SK-N-SH (cell line): ENCODE measurements around the gene SNX8. TPM values are rescaled to one million over a fixed set of nuclear protein-coding genes. Genes with fewer than 3 reads are reported as not detected.

Experiments used
- CTCF ChIA-PET: fragments of 300-600, 350-600 bp; formaldehyde crosslinking; extraction: SDS; loops from one replicate; lab custom pipeline; 2021; lab: Yijun Ruan, JAX
- POLR2A ChIA-PET: fragments of 350-600 bp; sonication (Branson Sonifier 250); formaldehyde crosslinking; extraction: SDS; loops from one replicate; lab custom pipeline; 2020; ENCODE audit warnings: antibody characterized with exemption, inconsistent platforms; lab: Yijun Ruan, JAX
- DNase-seq: peaks from one replicate; pipeline ENCODE4 v3.0.0; 2012
- H2AFZ ChIP-seq: fragments of 200-600 bp; sonication (generic); 2 replicates; pipeline ENCODE4 v1.8.1; 2016; ENCODE audit warnings: antibody characterized with exemption, mild to moderate bottlenecking, low read depth
- H3F3A ChIP-seq: fragments of 200-600 bp; sonication (generic); replicated peaks from 2 replicates; pipeline ENCODE3; 2016; ENCODE audit warnings: antibody characterized with exemption, mild to moderate bottlenecking; ENCODE audit not compliant: insufficient read depth
- H3K27ac ChIP-seq, 2 experiments: fragments of 200-500 bp in 1 of 2; fragments of 200-600 bp in 1 of 2; sonication (Bioruptor generic) in 1 of 2; sonication (generic), shearing (Covaris generic) in 1 of 2; 2 replicates each; pipeline versions ENCODE4 v1.5.1 to v1.6.1; 2014 to 2016; ENCODE audit warnings: low read depth in 2 of 2, inconsistent platforms in 1 of 2, low read length in 1 of 2, mild to moderate bottlenecking in 1 of 2, mixed read lengths in 1 of 2
- H3K27me3 ChIP-seq: fragments of 200-600 bp; sonication (generic), shearing (Covaris generic); 2 replicates; pipeline ENCODE4 v1.6.1; 2016; ENCODE audit warnings: mixed run types; ENCODE audit not compliant: insufficient read depth
- H3K36me3 ChIP-seq, 2 experiments: fragments of 200-500 bp in 1 of 2; fragments of 200-600 bp in 1 of 2; sonication (Bioruptor generic) in 1 of 2; sonication (generic) in 1 of 2; replicated peaks in 1 of 2; 2 replicates each; pipeline versions ENCODE3 to v1.5.1; 2014 to 2016; ENCODE audit warnings: low read length in 1 of 2, mild to moderate bottlenecking in 1 of 2; ENCODE audit not compliant: insufficient read depth in 2 of 2, control insufficient read depth in 1 of 2
- H3K4me1 ChIP-seq, 2 experiments: fragments of 200-500 bp in 1 of 2; fragments of 200-600 bp in 1 of 2; sonication (Bioruptor generic) in 1 of 2; sonication (generic), shearing (Covaris generic) in 1 of 2; 2 replicates each; pipeline versions ENCODE4 v1.5.1 to v1.6.1; 2014 to 2016; ENCODE audit warnings: low read depth in 1 of 2, low read length in 1 of 2, mixed run types in 1 of 2; ENCODE audit not compliant: insufficient read depth in 2 of 2, control insufficient read depth in 1 of 2
- H3K4me2 ChIP-seq: fragments of 200-600 bp; sonication (generic), shearing (Covaris generic); 2 replicates; pipeline ENCODE4 v1.6.1; 2017; ENCODE audit warnings: mixed run types
- H3K4me3 ChIP-seq, 2 experiments: fragments of 200-500 bp in 1 of 2; fragments of 200-600 bp in 1 of 2; sonication (Bioruptor generic) in 1 of 2; sonication (generic), shearing (Covaris generic) in 1 of 2; 2 replicates each; pipeline versions ENCODE4 v1.5.1 to v1.8.1; 2014 to 2016; ENCODE audit warnings: low read depth in 2 of 2, inconsistent platforms in 1 of 2, low read length in 1 of 2, mild to moderate bottlenecking in 1 of 2, mixed read lengths in 1 of 2, moderate library complexity in 1 of 2
- H3K79me2 ChIP-seq: fragments of 200-600 bp; sonication (generic); 2 replicates; pipeline ENCODE4 v1.8.1; 2017; ENCODE audit warnings: mild to moderate bottlenecking; ENCODE audit not compliant: insufficient read depth
- H3K9ac ChIP-seq: fragments of 200-600 bp; sonication (generic); 2 replicates; pipeline ENCODE4 v1.6.1; 2017; ENCODE audit warnings: mixed run types
- H3K9me2 ChIP-seq: fragments of 200-600 bp; sonication (generic); 2 replicates; pipeline ENCODE4 v1.6.1; 2017; ENCODE audit warnings: mixed run types
- H3K9me3 ChIP-seq: fragments of 200-600 bp; sonication (generic); 2 replicates; pipeline ENCODE4 v1.6.1; 2017; ENCODE audit warnings: mixed run types, mild to moderate bottlenecking, moderate library complexity
- H4K20me1 ChIP-seq: fragments of 200-600 bp; sonication (generic); 2 replicates; pipeline ENCODE4 v1.6.1; 2017; ENCODE audit warnings: mild to moderate bottlenecking, mixed run types; ENCODE audit not compliant: insufficient read depth
- CHD2 ChIP-seq: fragments of 150-350 bp; IDR thresholded peaks from 2 replicates; pipeline ENCODE4 v1.6.1; 2018; ENCODE audit warnings: low read length; ENCODE audit not compliant: partially characterized antibody
- ELF1 ChIP-seq: IDR thresholded peaks from 2 replicates; pipeline ENCODE4 v1.4.0; 2012
- EP300 ChIP-seq, 2 experiments: IDR thresholded peaks; 2 replicates each; pipeline versions ENCODE4 v1.4.0 to v1.6.1; 2012; ENCODE audit warnings: borderline replicate concordance in 1 of 2, low read depth in 1 of 2, low read length in 1 of 2
- FOSL2 ChIP-seq: IDR thresholded peaks from 2 replicates; pipeline ENCODE4 v1.4.0; 2012; ENCODE audit warnings: low read depth, mild to moderate bottlenecking, moderate library complexity, borderline replicate concordance
- FOXJ3 ChIP-seq: sonication (generic); formaldehyde crosslinking; IDR thresholded peaks from 2 replicates; pipeline ENCODE4 v1.5.1; 2020; ENCODE audit warnings: mild to moderate bottlenecking, missing genetic modification reagents
- GABPA ChIP-seq: IDR thresholded peaks from 2 replicates; pipeline ENCODE4 v1.4.0; 2012; ENCODE audit warnings: low read depth, mild to moderate bottlenecking
- GATA2 ChIP-seq: sonication (generic); formaldehyde crosslinking; IDR thresholded peaks from 2 replicates; pipeline ENCODE4 v1.5.0; 2020; ENCODE audit warnings: mild to moderate bottlenecking, missing genetic modification reagents
- MAX ChIP-seq: IDR thresholded peaks from 2 replicates; pipeline ENCODE4 v1.4.0; 2012; ENCODE audit warnings: low read depth
- POLR2AphosphoS5 ChIP-seq: IDR thresholded peaks from 2 replicates; pipeline ENCODE4 v1.6.1; 2012; ENCODE audit warnings: low read depth, low read length
- RAD21 ChIP-seq: IDR thresholded peaks from 2 replicates; pipeline ENCODE4 v1.6.1; 2012; ENCODE audit warnings: mild to moderate bottlenecking, low read length
- RCOR1 ChIP-seq: fragments of 150-350 bp; IDR thresholded peaks from 2 replicates; pipeline ENCODE4 v1.6.1; 2017; ENCODE audit warnings: antibody characterized with exemption, low read length
- RFX5 ChIP-seq: IDR thresholded peaks from 2 replicates; pipeline ENCODE4 v1.6.1; 2012; ENCODE audit warnings: mild to moderate bottlenecking, improper control_type of control experiment, low read length
- SIN3A ChIP-seq: IDR thresholded peaks from 2 replicates; pipeline ENCODE4 v1.6.1; 2012; ENCODE audit warnings: low read depth, mild to moderate bottlenecking, low read length, moderate library complexity, borderline replicate concordance
- TAF1 ChIP-seq: IDR thresholded peaks from 2 replicates; pipeline ENCODE4 v1.6.1; 2012; ENCODE audit warnings: low read depth, mild to moderate bottlenecking, low read length, moderate library complexity, borderline replicate concordance
- TEAD4 ChIP-seq: IDR thresholded peaks from 2 replicates; pipeline ENCODE4 v1.4.0; 2012; ENCODE audit warnings: mild to moderate bottlenecking, borderline replicate concordance; ENCODE audit not compliant: insufficient read depth
- USF1 ChIP-seq: IDR thresholded peaks from 2 replicates; pipeline ENCODE4 v1.4.0; 2012; ENCODE audit warnings: low read depth, borderline replicate concordance
- USF2 ChIP-seq: fragments of 150-350 bp; IDR thresholded peaks from 2 replicates; pipeline ENCODE4 v1.6.1; 2017; ENCODE audit warnings: antibody characterized with exemption, low read length, low read depth, borderline replicate concordance
- YY1 ChIP-seq: IDR thresholded peaks from 2 replicates; pipeline ENCODE4 v1.4.0; 2012; ENCODE audit warnings: low read depth, mild to moderate bottlenecking
- WGBS: methylation state at CpG from one replicate; pipeline ENCODE4 v1.1.6; 2017; ENCODE audit warnings: low lambda C conversion rate; 5-methylcytosine and 5-hydroxymethylcytosine counted together
- polyA plus RNA-seq, 3 experiments: library from polyadenylated mRNA; depleted of rRNA; stranded (reverse); fragments of >200 nt; gene quantifications; 2 replicates each; pipeline ENCODE4 v1.2.3, GENCODE V29; 2012
- TF ChIP-seq, protein P1 (sequence below): IDR thresholded peaks from 2 replicates; pipeline ENCODE4 v1.6.1; 2012; ENCODE audit warnings: mild to moderate bottlenecking, low read depth, low read length, moderate library complexity

The SNX8 gene
- polyA plus RNA-seq, 1 of the 3 experiments (the other 2 are of a cell fraction) = 20.6 TPM

DNA sequence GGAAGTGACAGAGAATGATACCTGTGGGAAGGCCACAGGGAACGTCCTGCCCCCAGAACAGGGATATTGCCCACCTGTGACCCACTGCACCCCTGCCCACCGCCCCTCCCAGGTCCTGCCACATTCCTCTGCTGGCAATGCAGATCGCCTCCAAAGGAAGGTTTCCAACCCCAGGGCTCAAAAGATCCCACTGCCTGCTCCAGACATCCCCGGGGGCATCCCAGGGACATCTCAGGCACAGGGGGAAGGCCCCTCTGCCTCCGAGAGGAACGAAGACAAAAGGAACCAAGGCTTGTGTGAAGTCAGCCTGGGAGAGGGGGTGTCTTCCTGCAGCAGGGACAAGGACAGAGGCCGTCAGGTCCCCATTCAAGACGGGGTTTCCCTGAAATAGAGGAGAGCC is 43.7 kb downstream of the SNX8 start:
- no peaks in the 10 kb centered on the region for H3K9me2 ChIP-seq
- no peak overlapping the region for H3K4me3 ChIP-seq
- H3K4me2 ChIP-seq = no peak overlapping the region
- H3K9me3 ChIP-seq = no peaks in the 10 kb centered on the region
- peaks cover 0 to 14% of the 10 kb centered on the region in 2 experiments; a peak in 1 of 4 replicates for H3K4me1 ChIP-seq
- DNase-seq = no peak
- H3K27me3 ChIP-seq = no peaks in the 10 kb centered on the region
- POLR2A ChIA-PET = no interaction called here
- no peaks in the 10 kb centered on the region for H3F3A ChIP-seq
- H3K27ac ChIP-seq = no peak overlapping the region; a peak in 1 of 4 replicates
- CTCF ChIA-PET = interaction anchor here (0.7 to 1.1 kb wide), 2 partner anchors 10 to 181 kb away, joined by 3 to 4 read pairs; no protein-coding TSS in a partner anchor
- H3K9ac ChIP-seq = no peak overlapping the region
- no peaks in the 10 kb centered on the region for H4K20me1 ChIP-seq
- peaks cover 6 to 8% of the 10 kb centered on the region in 2 experiments for H3K36me3 ChIP-seq
- H3K79me2 ChIP-seq = no peaks in the 10 kb centered on the region
- H2AFZ ChIP-seq = no peak overlapping the region
- WGBS = 94% methylated on average over 7 of the region's 8 CpGs
- TF ChIP-seq RCOR1 (no peak), GABPA (no peak)

- 87% methylated on average over 6 of the region's 10 CpGs for WGBS
- no peaks in the 10 kb centered on the region for H3K27me3 ChIP-seq
- no peaks in the 10 kb centered on the region for H3K9me2 ChIP-seq
- H3K27ac ChIP-seq = peak overlapping the region in 1 of 2 experiments; percentile 74; a peak in 2 of 4 replicates
- H4K20me1 ChIP-seq = no peaks in the 10 kb centered on the region
- ChIA-PET POLR2A (no interaction called here), CTCF (interaction anchor here (0.7 to 1.3 kb wide), 3 partner anchors 9 to 606 kb away, joined by 3 to 5 read pairs (median 4); no protein-coding TSS in a partner anchor)
- peaks cover 6 to 8% of the 10 kb centered on the region in 2 experiments for H3K36me3 ChIP-seq
- no peak overlapping the region for H2AFZ ChIP-seq
- no peak for DNase-seq
- H3F3A ChIP-seq = no peaks in the 10 kb centered on the region
- no peaks in the 10 kb centered on the region for H3K9me3 ChIP-seq
- H3K9ac ChIP-seq = no peak overlapping the region
- peaks cover 0 to 14% of the 10 kb centered on the region in 2 experiments; a peak in 1 of 4 replicates for H3K4me1 ChIP-seq
- no peak overlapping the region for H3K4me2 ChIP-seq
- TF ChIP-seq RFX5 (no peak), RAD21 (no peak), EP300 (IDR thresholded peaks at IDR 0.05; ENCODE audit: borderline replicate concordance in 1 of 2, low read depth in 1 of 2, low read length in 1 of 2) (no peak), TEAD4 (no peak), SIN3A (no peak), USF2 (no peak), TAF1 (no peak), POLR2AphosphoS5 (no peak), GATA2 (CRISPR knock-in tag) (no peak), FOSL2 (no peak), MAX (no peak), CHD2 (no peak), FOXJ3 (CRISPR knock-in tag) (no peak), ELF1 (no peak), YY1 (no peak), USF1 (no peak)
- TF ChIP-seq, protein P1, sequence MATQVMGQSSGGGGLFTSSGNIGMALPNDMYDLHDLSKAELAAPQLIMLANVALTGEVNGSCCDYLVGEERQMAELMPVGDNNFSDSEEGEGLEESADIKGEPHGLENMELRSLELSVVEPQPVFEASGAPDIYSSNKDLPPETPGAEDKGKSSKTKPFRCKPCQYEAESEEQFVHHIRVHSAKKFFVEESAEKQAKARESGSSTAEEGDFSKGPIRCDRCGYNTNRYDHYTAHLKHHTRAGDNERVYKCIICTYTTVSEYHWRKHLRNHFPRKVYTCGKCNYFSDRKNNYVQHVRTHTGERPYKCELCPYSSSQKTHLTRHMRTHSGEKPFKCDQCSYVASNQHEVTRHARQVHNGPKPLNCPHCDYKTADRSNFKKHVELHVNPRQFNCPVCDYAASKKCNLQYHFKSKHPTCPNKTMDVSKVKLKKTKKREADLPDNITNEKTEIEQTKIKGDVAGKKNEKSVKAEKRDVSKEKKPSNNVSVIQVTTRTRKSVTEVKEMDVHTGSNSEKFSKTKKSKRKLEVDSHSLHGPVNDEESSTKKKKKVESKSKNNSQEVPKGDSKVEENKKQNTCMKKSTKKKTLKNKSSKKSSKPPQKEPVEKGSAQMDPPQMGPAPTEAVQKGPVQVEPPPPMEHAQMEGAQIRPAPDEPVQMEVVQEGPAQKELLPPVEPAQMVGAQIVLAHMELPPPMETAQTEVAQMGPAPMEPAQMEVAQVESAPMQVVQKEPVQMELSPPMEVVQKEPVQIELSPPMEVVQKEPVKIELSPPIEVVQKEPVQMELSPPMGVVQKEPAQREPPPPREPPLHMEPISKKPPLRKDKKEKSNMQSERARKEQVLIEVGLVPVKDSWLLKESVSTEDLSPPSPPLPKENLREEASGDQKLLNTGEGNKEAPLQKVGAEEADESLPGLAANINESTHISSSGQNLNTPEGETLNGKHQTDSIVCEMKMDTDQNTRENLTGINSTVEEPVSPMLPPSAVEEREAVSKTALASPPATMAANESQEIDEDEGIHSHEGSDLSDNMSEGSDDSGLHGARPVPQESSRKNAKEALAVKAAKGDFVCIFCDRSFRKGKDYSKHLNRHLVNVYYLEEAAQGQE = no peak
- TF ChIP-seq, all 33 proteins: peak for 0
- no peaks in the 10 kb centered on the region for H3K79me2 ChIP-seq
- no peak overlapping the region for H3K4me3 ChIP-seq
Measured at GRCh38 chr7:2269991-2270460, 44.2 kb downstream of the SNX8 start.
